A549 (cell line): ENCODE data around the gene DLG2. TPM values are rescaled to one million over a fixed set of nuclear protein-coding genes. Genes with fewer than 3 reads are reported as not detected.

Experiments used
- ATAC-seq, 2 experiments: fragments of 200-7000 bp in 1 of 2; fragments of >200 bp in 1 of 2; cut with Nextera tagmentation in 1 of 2; cut with Tn5 transposase in 1 of 2; 3 replicates each; pipeline versions ENCODE4 v1.8.0 to v1.9.1; 2018 to 2020; ENCODE audit warnings: mild to moderate bottlenecking in 1 of 2, moderate library complexity in 1 of 2
- CTCF ChIA-PET: fragments of 300-600 bp; sonication (Branson Sonifier 250); formaldehyde crosslinking; extraction: SDS; loops from one replicate; lab custom pipeline; 2021; ENCODE audit warnings: antibody characterized with exemption, inconsistent platforms; lab: Yijun Ruan, JAX
- POLR2A ChIA-PET: fragments of 350-600 bp; formaldehyde crosslinking; extraction: SDS; loops from one replicate; lab custom pipeline; 2021; ENCODE audit warnings: antibody characterized with exemption, inconsistent platforms; lab: Yijun Ruan, JAX
- DNase-seq, 2 experiments: peaks; one replicate each; pipeline versions ENCODE4 v3.0.0 to v3.0.0-alpha.2; 2011 to 2016; ENCODE audit warnings: low read depth in 1 of 2, low spot score in 1 of 2
- FAIRE-seq: peaks from 2 replicates; lab custom pipeline; 2011; peaks lifted over from hg19 to GRCh38; lab: Jason Lieb, UNC
- H3K27ac ChIP-seq, 2 experiments: fragments of >200 bp; sonication (Bioruptor Twin); formaldehyde crosslinking; 3 replicates each; pipeline ENCODE4 v1.5.1; 2016 to 2017
- H3K4me1 ChIP-seq: fragments of >200 bp; sonication (Bioruptor Twin); formaldehyde crosslinking; 3 replicates; pipeline ENCODE4 v1.6.1; 2016
- H3K4me2 ChIP-seq: fragments of >200 bp; sonication (Bioruptor Twin); formaldehyde crosslinking; 3 replicates; pipeline ENCODE4 v1.6.1; 2016
- H3K4me3 ChIP-seq: fragments of >200 bp; sonication (Bioruptor Twin); formaldehyde crosslinking; 3 replicates; pipeline ENCODE4 v1.5.1; 2016
- H3K9me3 ChIP-seq: fragments of >200 bp; sonication (Bioruptor Twin); formaldehyde crosslinking; 3 replicates; pipeline ENCODE4 v1.6.1; 2016
- ATOH8 ChIP-seq: fragments of 250-450 bp; sonication (Bioruptor Pico); IDR thresholded peaks from 2 replicates; pipeline ENCODE4 v1.5.0; 2020; ENCODE audit warnings: low read depth, mild to moderate bottlenecking, moderate library complexity
- BHLHE40 ChIP-seq: IDR thresholded peaks from 2 replicates; pipeline ENCODE4 v1.6.1; 2012; ENCODE audit warnings: low read depth, low read length, inconsistent platforms
- CEBPB ChIP-seq, 2 experiments: fragments of >200 bp in 1 of 2; sonication (Bioruptor Twin) in 1 of 2; formaldehyde crosslinking in 1 of 2; IDR thresholded peaks; 2 replicates each; pipeline ENCODE4 v1.6.1; 2012 to 2016
- E2F6 ChIP-seq: IDR thresholded peaks from 2 replicates; pipeline ENCODE4 v1.6.1; 2012; ENCODE audit warnings: low read depth, borderline replicate concordance
- EHF ChIP-seq: fragments of 250-450 bp; sonication (Bioruptor Pico); IDR thresholded peaks from 2 replicates; pipeline ENCODE4 v1.5.0; 2020; ENCODE audit warnings: mild to moderate bottlenecking
- ELK1 ChIP-seq: fragments of 150-350 bp; IDR thresholded peaks from 2 replicates; pipeline ENCODE4 v1.6.1; 2014; ENCODE audit warnings: low read depth, mild to moderate bottlenecking, low read length
- FOSB ChIP-seq: fragments of 250-450 bp; sonication (Bioruptor Pico); IDR thresholded peaks from 2 replicates; pipeline ENCODE4 v1.5.0; 2020; ENCODE audit warnings: mild to moderate bottlenecking, moderate library complexity
- FOSL2 ChIP-seq, 2 experiments: fragments of 450-650 bp in 1 of 2; fragments of >200 bp in 1 of 2; sonication (Bioruptor Twin) in 1 of 2; formaldehyde crosslinking; IDR thresholded peaks; 2 replicates each; pipeline versions ENCODE4 v1.5.0 to v1.6.1; 2016 to 2020; ENCODE audit warnings: mild to moderate bottlenecking in 1 of 2, moderate library complexity in 1 of 2
- HMGXB4 ChIP-seq: fragments of 250-450 bp; sonication (Bioruptor Pico); IDR thresholded peaks from 2 replicates; pipeline ENCODE4 v1.5.0; 2021; ENCODE audit warnings: mild to moderate bottlenecking, moderate library complexity, borderline replicate concordance
- HOXB13 ChIP-seq: fragments of 250-450 bp; sonication (Bioruptor Pico); IDR thresholded peaks from 2 replicates; pipeline ENCODE4 v1.5.0; 2020; ENCODE audit warnings: low read depth, mild to moderate bottlenecking, moderate library complexity
- JUN ChIP-seq, 2 experiments: fragments of >200 bp; sonication (Bioruptor Twin); formaldehyde crosslinking; IDR thresholded peaks; 2 replicates in 1 of 2; 3 replicates in 1 of 2; pipeline ENCODE4 v1.6.1; 2016 to 2017
- MYC ChIP-seq: IDR thresholded peaks from 2 replicates; pipeline ENCODE4 v1.6.1; 2012; ENCODE audit warnings: mild to moderate bottlenecking, inconsistent platforms, low read length, improper control_type of control experiment, borderline replicate concordance
- NFE2L2 ChIP-seq: fragments of 150-350 bp; conservative IDR thresholded peaks from 2 replicates; pipeline ENCODE4 v1.6.1; 2014; ENCODE audit warnings: low read length
- PBX3 ChIP-seq: IDR thresholded peaks from 2 replicates; pipeline ENCODE4 v1.6.1; 2012
- POLR2AphosphoS2 ChIP-seq: conservative IDR thresholded peaks from 2 replicates; pipeline ENCODE4 v1.6.1; 2012; ENCODE audit warnings: low read length, improper control_type of control experiment, inconsistent platforms
- RCOR1 ChIP-seq: fragments of 150-350 bp; IDR thresholded peaks from 2 replicates; pipeline ENCODE4 v1.6.1; 2014; ENCODE audit warnings: antibody characterized with exemption, low read length, low read depth
- RFX5 ChIP-seq: fragments of 450-650 bp; IDR thresholded peaks from 2 replicates; pipeline ENCODE4 v1.7.1; 2014; ENCODE audit warnings: antibody characterized with exemption, mild to moderate bottlenecking, moderate library complexity
- TP53 ChIP-seq: fragments of 250-450 bp; sonication (Bioruptor Pico); IDR thresholded peaks from 2 replicates; pipeline ENCODE4 v1.5.0; 2021; ENCODE audit warnings: mild to moderate bottlenecking, moderate library complexity
- ZNF302 ChIP-seq: fragments of 250-450 bp; sonication (Bioruptor Pico); IDR thresholded peaks from 2 replicates; pipeline ENCODE4 v1.9.0; 2021; ENCODE audit warnings: inconsistent platforms, mild to moderate bottlenecking, moderate library complexity
- WGBS: methylation state at CpG from one replicate; pipeline ENCODE4 v1.1.6; 2017; ENCODE audit errors: missing lambda C conversion rate; 5-methylcytosine and 5-hydroxymethylcytosine counted together
- polyA plus RNA-seq, 4 experiments: library from polyadenylated mRNA; depleted of rRNA in 3 of 4; stranded (reverse); fragments of >200 nt; fragmentation: RNase III in 1 of 4; extraction: RNeasy Plus Mini Kit Qiagen cat#74134 plus additional on column Dnase treatment in 1 of 4; gene quantifications; 2 replicates in 3 of 4; 3 replicates in 1 of 4; pipeline ENCODE4 v1.2.3, GENCODE V29; 2011 to 2017
- TF ChIP-seq, protein P1 (sequence below): fragments of 200-600 bp; sonication (generic); IDR thresholded peaks from 2 replicates; pipeline ENCODE4 v1.6.1; 2016; ENCODE audit warnings: antibody characterized with exemption, mild to moderate bottlenecking, moderate library complexity

DLG2 gene
- polyA plus RNA-seq, 2 of the 4 experiments (the other 2 are of a cell fraction) = 0.26 to 0.79 TPM

- H3K9me3 ChIP-seq = no peaks in the 10 kb centered on the region
- H3K27ac ChIP-seq = no peak overlapping the region
- no peak for ATAC-seq
- 25% methylated on average over 5 of the region's 5 CpGs for WGBS
- TF ChIP-seq RFX5 (no peak), TP53 (CRISPR knock-in tag) (no peak), FOSB (CRISPR knock-in tag) (no peak), RCOR1 (no peak), EHF (no peak), CEBPB (IDR thresholded peaks at IDR 0.05) (no peak), PBX3 (no peak), ATOH8 (CRISPR knock-in tag) (no peak), FOSL2 (IDR thresholded peaks at IDR 0.05) (no peak), FOSL2 (CRISPR knock-in tag; IDR thresholded peaks at IDR 0.05) (no peak), NFE2L2 (no peak), E2F6 (no peak), HOXB13 (CRISPR knock-in tag) (no peak), ELK1 (no peak), MYC (no peak), JUN (IDR thresholded peaks at IDR 0.05) (no peak), BHLHE40 (no peak), HMGXB4 (CRISPR knock-in tag) (no peak), ZNF302 (CRISPR knock-in tag) (no peak), POLR2AphosphoS2 (no peak)
- TF ChIP-seq, protein P1, sequence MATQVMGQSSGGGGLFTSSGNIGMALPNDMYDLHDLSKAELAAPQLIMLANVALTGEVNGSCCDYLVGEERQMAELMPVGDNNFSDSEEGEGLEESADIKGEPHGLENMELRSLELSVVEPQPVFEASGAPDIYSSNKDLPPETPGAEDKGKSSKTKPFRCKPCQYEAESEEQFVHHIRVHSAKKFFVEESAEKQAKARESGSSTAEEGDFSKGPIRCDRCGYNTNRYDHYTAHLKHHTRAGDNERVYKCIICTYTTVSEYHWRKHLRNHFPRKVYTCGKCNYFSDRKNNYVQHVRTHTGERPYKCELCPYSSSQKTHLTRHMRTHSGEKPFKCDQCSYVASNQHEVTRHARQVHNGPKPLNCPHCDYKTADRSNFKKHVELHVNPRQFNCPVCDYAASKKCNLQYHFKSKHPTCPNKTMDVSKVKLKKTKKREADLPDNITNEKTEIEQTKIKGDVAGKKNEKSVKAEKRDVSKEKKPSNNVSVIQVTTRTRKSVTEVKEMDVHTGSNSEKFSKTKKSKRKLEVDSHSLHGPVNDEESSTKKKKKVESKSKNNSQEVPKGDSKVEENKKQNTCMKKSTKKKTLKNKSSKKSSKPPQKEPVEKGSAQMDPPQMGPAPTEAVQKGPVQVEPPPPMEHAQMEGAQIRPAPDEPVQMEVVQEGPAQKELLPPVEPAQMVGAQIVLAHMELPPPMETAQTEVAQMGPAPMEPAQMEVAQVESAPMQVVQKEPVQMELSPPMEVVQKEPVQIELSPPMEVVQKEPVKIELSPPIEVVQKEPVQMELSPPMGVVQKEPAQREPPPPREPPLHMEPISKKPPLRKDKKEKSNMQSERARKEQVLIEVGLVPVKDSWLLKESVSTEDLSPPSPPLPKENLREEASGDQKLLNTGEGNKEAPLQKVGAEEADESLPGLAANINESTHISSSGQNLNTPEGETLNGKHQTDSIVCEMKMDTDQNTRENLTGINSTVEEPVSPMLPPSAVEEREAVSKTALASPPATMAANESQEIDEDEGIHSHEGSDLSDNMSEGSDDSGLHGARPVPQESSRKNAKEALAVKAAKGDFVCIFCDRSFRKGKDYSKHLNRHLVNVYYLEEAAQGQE = no peak
- TF ChIP-seq, all 56 proteins: peak for 0
- ChIA-PET CTCF (interaction anchor here (1.0 to 1.4 kb wide), 2 partner anchors 8 to 20 kb away, joined by 3 read pairs; no protein-coding TSS in a partner anchor), POLR2A (no interaction called here)
- FAIRE-seq (no peak), DNase-seq (no peak)
- Histone ChIP-seq H3K4me1 (no peaks in the 10 kb centered on the region), H3K4me2 (no peak overlapping the region), H3K4me3 (no peak overlapping the region)
Observed at GRCh38 chr11:84241343-84242131, 1385.6 kb downstream of the DLG2 start.
